GM10266 (cell line): ENCODE data around the gene ERC2.
A peak's percentile ranks its signal among the peaks of the same experiment; 100 is the strongest.

Experiments
- DNase-seq: peaks from one replicate; pipeline ENCODE4 v3.0.0; 2012; ENCODE audit errors: extremely low spot score
- TF ChIP-seq, protein P1 (sequence below): IDR thresholded peaks from 2 replicates; pipeline ENCODE4 v1.5.1; 2012; ENCODE audit warnings: mild to moderate bottlenecking, low read depth; ENCODE audit not compliant: control insufficient read depth, insufficient read depth; ENCODE audit errors: missing control alignments

Gene ERC2

DNA sequence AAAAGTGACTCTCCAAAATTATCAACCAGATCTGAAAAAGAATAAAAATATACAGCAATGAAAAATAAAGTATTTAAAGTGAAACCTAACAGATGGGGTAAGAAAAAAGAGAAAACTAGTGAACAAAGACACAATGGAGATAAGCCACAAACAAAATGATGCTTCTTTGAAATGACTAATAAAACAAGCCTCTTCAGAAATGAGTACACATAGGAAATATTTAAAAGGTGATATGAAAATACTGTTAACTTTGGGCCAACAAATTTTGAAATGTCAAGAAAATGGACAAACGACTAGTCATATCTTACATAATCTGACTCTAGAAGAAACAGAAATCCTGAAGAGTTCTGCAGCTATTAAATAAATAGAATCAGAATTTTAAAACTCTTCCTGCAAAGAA, 164.2 kb downstream of the ERC2 start:
- TF ChIP-seq, protein P1, sequence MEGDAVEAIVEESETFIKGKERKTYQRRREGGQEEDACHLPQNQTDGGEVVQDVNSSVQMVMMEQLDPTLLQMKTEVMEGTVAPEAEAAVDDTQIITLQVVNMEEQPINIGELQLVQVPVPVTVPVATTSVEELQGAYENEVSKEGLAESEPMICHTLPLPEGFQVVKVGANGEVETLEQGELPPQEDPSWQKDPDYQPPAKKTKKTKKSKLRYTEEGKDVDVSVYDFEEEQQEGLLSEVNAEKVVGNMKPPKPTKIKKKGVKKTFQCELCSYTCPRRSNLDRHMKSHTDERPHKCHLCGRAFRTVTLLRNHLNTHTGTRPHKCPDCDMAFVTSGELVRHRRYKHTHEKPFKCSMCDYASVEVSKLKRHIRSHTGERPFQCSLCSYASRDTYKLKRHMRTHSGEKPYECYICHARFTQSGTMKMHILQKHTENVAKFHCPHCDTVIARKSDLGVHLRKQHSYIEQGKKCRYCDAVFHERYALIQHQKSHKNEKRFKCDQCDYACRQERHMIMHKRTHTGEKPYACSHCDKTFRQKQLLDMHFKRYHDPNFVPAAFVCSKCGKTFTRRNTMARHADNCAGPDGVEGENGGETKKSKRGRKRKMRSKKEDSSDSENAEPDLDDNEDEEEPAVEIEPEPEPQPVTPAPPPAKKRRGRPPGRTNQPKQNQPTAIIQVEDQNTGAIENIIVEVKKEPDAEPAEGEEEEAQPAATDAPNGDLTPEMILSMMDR: no peak
- no peak for DNase-seq

DNA sequence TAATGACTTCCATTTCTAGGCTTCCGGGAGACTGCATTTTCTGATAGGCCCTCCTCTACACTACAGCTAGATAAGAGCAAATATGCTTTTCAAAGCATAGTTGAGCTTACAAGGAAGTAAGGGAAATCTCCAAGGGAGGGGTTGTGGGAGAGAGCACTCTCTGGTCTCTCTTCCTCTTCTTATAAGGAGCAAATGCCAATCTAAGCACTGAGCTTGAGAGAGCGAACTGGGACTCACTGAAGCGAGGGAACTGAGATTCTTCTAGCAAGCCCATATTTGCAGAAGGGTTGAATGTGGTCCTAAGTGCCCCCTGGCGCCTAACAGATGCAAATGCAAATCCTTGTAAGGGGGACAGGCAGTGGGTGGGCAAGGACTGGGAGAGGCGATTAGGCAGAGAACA, 164.8 kb downstream of the ERC2 start:
- DNase-seq: peak; percentile 39
- TF ChIP-seq, protein P1: peak; percentile 64

DNA sequence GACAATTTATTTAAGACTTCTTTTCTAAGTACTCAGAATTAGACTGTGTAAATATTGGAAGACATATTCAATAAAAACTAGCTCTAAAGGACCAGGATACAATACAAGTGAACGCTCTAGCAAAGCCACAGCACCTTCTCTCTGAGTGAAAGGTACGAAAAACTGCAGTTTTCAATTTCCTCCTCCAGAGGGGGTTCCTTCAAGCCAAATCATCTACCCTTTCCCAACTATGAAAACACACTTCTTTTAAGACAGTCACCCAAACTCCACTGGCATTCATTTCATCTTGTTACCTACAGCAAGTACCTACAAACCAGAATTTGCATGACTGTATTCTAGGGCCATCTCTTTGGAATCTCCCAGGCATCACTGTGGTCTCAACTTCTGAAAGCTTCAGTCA, 165.8 kb downstream of the ERC2 start:
- TF ChIP-seq, protein P1: no peak
- no peak for DNase-seq

DNA sequence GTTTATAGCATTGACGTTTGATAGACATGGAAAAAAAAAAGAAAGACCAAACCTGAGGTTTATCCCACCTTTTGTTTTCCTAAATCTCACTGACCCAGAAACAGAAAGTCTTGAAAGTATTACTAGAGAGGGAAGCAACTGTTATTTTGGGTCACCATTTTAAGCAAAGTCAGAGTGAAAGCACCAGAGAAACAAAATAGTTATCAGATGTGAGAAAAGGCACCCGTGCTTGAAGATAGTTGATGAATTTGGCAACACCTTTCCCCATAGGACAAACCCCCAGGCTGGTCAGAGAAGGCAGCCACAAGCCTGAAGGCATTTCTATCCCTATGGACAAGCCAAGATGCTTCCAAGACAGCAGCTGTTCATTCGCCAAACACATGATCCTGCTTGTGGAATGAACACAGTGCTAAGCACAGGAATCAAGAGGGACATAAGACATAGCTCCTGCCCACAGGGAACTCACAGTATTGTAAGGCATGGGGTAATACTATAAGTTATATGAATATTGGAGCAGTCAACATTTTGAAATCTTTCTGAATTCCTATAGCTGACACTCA, 170.9 kb downstream of the ERC2 start:
- DNase-seq: no peak

DNA sequence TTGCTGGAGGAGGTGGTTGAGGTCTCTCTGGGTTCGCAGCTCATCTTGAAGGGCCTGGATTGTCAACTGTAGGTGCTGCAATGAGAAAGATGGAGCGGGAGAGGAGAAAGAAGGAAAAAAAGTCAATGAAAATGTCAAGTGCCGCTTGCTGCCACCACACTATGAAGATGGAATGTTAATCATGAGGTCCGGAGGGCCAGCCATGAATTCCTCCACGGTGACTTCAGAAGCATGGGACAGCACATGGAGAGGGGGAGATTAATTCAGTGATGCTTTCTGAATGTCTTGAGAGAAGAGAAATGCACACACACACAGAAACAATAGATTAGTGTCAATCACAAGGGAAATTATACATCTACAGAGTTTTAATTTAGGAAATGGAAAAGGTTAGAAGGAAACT, 171.9 kb downstream of the ERC2 start:
- DNase-seq: no peak
- TF ChIP-seq, protein P1: no peak

More for the DNA sequence above, 170.9 kb downstream of the ERC2 start:
- TF ChIP-seq, protein P1: no peak

DNA sequence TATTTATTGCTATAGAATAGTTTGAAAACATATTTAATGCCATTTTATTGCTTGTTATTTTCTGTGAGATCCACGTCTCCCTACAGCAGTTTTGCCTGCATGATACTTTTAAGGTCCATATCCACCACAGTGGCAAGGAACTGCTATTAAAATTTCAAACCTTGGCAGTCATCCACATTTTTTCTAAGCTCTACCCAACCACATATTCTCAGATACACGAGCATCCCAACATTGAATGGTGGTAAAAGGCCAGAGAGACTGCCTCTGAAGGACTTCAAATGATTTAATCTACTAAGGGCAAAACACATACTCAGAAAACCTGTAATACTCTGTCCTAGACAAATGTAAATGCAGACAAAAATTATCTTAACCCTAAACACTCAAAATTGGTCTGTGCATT, 173.1 kb downstream of the ERC2 start:
- TF ChIP-seq, protein P1: no peak

DNA sequence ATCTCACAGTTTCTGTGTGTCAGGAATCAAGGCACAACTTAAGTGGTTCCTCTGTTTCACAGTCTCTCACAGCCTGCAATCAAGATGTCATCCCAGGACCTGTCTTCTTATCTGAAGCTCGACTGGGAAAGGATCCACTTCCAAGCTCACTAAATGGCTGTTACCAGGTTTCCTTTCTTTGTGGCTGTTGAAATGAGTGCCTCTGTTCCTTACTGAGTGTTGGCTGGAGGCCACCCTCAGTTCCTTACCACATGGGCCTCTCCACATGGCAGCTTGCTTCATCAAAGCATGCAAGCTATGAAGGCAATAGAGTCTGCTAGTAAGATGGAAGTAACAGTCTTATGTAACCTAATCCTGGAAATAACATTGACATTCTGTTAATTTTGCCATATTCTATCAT, 174.0 kb downstream of the ERC2 start:
- TF ChIP-seq, protein P1: no peak
- no peak for DNase-seq

More for the DNA sequence above, 173.1 kb downstream of the ERC2 start:
- no peak for DNase-seq
